GM18508 (cell line): ENCODE results near the gene WDFY2.

Experiments
- ATAC-seq: cut with Tn5 transposase; IDR thresholded peaks from one replicate; pipeline ENCODE4 v1.9.1; 2021; ENCODE audit warnings: moderate number of reproducible peaks; ENCODE audit not compliant: insufficient read depth, unreplicated experiment

The WDFY2 gene

DNA sequence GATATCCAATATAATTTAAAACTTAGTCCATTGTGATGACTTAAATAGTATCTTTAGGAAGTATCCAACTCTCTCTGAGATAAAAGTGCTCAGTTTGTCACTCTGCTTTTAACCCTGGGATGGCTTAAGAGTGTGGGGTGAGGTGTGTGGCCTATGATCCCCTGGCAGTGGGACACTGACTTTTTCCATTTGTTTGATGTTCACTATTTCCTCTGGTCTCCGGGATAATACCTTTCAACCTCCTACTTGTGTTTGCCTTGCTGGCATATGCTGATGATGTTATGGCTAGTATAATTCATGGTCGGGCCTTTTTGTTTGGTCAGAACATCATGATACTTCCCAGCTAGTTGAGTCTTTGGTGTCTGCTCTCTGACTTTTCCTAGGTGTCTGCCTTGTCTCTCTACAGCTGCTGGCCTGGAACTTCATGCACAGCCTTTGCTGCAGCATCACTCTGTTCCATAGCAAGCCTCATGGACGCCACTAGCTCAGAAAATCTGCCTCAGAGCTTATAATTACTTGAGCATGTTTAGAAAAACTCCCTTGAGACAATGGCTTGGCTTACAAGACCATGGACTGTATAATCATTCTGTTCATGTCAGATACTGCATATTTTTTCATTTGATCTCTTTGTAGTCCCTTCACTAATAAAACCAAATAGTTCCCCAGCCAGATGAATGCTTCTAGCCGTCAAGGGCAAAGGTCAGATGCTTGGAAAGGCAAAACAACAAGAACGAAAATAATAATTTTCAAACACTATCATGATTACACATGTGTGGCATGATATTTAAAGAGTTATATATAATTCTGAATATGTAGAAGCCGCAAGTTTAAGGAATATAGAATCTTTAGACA is 75.2 kb downstream of the WDFY2 start:
- no peak for ATAC-seq

GRCh38 chr13:51660813-51661212 is 76.6 kb downstream of the WDFY2 start:
- ATAC-seq: no peak

GRCh38 chr13:51663973-51664957 is 80.0 kb downstream of the WDFY2 start:
- ATAC-seq: no peak

DNA sequence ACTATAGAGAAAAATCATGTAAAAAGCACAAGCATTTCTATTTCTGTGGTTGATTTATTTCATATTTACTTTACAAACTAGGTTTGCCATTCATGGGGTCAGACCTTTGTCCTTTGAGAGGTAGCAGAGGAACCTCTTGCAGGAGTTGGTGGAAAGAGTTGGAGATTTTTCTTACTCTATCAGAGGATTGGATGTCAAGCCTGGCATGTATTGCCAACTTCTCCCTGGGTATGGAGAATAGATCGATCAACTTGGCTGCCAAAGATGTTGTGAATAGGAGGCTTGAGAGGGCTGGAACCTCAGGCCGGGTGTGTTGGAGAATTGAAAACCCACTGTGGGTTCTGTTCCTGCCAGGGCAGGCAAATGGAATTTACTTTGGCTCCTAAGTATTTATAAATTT is 81.2 kb downstream of the WDFY2 start:
- no peak for ATAC-seq

DNA sequence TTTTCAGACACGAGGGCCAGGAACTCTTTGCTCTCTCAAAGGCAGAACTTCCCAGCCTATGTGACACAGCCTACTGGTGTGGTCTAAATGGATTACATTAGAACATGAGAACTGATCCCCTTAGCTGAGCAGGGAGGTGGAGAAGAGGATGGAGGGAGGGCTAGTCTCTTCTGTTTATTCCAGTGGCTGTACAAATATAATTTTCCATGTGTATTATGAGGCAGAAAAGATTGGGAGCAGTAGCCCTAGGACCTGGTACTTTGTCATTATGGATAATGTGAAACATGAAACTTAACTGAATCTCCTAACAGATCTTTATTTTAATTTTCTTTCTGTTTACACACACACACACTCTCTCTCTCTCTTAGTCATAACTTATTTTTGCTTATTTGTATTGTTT is 82.1 kb downstream of the WDFY2 start:
- no peak for ATAC-seq

DNA sequence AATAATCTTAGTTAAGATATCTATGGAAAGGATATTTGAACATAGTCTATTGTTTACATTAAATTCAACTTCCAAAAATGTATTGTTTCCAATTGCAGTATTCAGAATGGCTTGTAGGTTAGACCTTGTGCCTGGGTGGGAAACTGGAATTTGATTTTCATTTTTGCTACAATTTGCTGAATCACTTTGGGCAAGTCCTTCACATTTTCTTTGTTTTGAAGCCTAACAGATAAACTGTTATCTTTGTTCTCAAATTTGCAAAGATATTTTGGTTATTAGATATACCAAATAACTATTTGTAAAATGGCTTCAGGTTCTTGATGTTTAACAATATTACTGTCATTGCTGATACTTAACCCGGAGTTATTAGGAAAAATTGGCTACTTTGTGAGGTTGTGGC is 82.6 kb downstream of the WDFY2 start:
- no peak for ATAC-seq

DNA sequence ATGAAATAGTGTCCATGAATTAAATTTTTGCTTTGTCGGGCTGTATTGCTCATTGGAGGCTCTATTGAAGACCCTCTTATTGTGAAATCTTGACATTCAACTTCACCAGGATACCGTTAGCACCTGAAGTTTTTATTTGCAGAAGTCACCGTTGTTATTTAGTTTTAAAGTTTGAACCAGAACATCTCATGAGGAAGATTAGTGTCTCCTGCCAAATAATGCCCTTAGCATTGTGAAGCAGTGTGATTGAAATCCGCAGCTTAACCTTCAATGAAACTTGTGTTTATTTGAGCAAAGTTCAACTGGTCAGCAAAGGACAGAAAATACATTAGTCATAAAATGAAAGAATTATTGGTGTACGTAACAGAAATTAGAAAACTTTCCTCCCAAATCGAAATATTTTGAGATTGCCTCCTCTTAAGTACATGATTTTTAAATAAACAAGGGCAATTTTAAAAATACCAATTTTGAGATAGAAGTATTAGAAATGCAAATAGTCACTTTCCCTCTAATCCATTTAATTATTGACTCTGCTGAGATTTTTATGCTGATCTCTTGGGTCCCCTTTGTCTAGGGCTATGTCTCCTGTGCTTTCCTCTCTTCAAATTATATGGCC is 84.4 kb downstream of the WDFY2 start:
- ATAC-seq: no peak

- no peak for ATAC-seq
These were observed 88.9 kb downstream of the WDFY2 start for GRCh38 chr13:51673165-51673564.

- no peak for ATAC-seq
These were observed 90.0 kb downstream of the WDFY2 start for GRCh38 chr13:51674276-51674675.

- ATAC-seq: no peak
These were observed 91.1 kb downstream of the WDFY2 start for GRCh38 chr13:51675385-51675784.

GRCh38 chr13:51675877-51676276 is 91.6 kb downstream of the WDFY2 start:
- no peak for ATAC-seq

- no peak for ATAC-seq
These were observed 92.5 kb downstream of the WDFY2 start for GRCh38 chr13:51676739-51677138.

DNA sequence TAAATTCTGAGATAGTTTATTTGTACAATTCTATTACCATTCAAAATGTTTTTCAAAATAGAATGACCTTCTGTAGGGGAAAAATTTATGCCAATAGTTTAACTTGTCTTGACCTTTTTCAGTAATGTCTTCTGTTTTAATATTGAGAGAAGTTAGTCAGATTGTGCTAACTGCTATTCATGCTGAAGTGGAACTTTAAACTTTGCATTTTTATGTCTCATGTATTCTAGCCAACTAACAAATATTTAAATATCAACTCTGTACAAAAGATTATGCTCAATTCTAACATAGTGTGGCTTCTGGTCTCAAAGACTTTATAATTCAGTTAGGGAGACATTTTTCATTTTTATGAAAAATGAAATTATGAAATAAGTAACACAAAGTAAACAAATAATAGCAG is 94.2 kb downstream of the WDFY2 start:
- ATAC-seq: no peak

- ATAC-seq: no peak
These were observed 95.4 kb downstream of the WDFY2 start for GRCh38 chr13:51679616-51680015.

DNA sequence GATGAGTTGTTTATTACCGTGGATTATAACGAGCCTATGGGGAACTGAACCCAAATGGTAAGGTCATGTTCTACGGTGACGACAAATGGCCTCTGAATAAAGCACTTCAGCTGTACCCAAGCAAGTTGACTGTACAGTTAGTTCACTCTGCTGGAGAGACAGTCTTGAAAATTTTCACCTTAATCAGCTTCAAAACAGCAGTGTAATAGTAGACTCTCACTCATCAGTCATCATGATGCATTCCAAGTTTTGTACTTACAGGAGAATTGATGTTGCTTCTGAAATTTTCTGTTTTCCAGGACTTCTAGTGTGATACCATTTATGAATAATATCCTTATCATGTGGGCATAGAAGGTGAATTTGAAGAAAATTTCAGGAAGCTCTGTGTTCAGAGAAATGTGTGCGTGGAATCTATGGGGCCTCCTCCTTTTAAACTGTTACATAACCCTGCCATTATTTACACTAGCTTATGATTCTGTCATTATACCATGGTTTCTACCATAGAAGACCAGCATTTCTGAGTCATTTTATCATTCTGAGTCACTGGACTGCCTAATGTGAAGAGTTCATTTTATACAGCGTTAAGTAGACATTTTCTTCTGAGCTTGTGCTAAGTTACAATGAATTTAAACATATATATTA is 96.9 kb downstream of the WDFY2 start:
- ATAC-seq: no peak

DNA sequence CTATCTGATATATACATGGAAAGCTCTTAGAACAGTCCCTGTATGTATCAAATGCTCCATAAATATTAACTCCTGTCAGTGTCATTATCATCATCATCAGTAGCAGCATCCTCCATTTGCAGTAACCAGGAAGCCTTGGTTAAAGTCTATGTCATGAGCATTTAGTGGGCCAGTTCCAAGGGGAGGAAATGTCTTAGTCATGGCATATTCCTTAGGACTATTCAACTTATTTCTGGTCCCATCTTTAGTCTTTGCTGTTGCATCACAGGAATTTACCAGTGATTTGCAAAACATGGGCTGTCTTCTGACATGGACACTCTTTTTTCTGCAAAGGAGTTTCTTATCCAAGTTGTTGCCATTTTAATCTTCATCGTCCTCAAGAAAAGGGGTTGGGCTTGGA is 98.4 kb downstream of the WDFY2 start:
- ATAC-seq: no peak

- no peak for ATAC-seq
These were observed 99.3 kb downstream of the WDFY2 start for GRCh38 chr13:51683597-51683996.

DNA sequence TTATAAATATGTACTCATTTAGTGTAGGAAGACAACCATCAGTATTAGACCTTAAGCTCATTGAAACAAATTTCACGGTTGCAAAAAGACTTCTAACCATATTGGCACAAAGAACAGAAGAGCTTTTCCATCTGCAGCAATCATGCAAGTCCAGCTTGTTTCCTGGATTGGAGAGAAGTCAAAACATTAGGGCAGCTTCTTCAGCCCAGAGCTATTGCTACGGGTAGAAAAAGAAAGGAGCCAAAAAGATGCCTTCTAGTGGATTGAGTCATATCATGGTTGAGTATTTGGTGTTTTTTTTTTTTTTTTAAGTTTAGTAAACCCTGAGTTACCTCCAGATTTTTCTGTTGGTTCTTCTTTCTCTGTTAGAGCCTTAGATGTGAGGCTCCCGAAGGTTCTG is 99.8 kb downstream of the WDFY2 start:
- no peak for ATAC-seq

DNA sequence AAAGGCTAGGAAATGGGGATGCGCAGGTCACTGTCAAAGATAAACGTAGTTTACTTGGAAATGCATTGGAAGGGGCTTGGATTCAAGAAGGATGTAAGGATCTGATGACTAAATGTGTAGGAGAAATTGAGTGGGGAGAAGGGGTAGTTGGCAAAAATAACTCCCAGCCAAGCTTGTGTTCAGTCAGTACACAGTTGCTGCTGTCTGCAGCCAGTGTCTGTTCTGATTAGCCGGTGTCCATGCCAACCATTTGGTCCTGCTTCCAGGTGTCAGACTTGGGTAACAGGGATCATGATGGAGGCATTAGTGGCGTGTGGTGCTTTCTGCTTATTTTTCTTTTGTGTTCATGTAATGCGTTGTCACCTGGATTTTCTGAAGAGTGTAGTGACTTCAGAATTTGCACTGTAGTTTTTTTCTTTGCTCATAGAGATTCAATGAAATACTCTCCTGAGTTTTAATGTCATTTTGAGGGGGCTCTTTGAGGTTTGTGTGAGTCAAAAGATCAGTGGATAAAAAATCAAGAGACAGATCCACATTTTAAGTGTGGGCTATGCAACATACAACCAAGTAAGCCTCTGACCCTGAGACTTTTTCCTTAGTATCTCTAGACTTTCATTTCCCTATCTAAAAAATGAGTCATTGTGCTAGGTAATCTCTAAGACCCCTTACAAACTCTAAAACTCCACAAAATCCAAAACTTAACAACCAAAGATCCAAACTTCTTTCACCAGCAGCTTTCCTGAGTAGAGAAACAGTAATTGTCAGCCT is 103.9 kb downstream of the WDFY2 start:
- ATAC-seq: no peak
